ENCODE data around the gene PCDH19. TPM values are rescaled to one million over a fixed set of nuclear protein-coding genes. Genes with fewer than 3 reads are reported as not detected.
A peak's percentile ranks its signal among the peaks of the same experiment; 100 is the strongest.

The PCDH19 gene
- total and polyA plus RNA-seq, 2 experiments from 2014 or later: 1.8 to 3.6 TPM

DNA sequence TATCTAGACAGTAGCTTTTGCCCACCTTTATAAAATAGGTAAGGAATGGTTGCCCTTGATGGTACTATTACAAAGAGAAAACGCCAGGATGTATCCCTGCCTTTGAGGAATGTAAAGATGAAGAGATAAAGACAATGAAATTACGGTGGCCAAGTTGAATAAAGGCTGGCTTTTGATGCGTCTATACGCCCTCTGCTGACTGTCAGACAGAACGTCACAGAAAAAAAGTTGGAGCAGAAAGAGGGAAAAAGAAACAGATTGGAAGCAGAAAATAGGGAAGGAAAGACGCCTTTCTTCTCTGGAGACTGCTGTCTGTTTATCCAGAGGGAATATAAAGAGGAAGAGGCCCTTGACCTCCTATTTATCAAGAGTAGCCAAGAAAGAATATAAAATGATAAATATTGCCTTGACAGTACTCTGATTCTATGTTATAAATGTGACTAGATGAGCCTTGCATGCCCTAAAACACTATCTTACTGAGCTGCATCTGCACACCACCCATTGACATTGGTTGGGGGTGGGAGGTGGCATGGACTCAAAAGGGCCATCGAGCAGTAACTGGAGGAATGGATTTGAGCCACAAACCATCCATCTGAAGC lies 30.6 kb downstream of the PCDH19 start:
- peak; percentile 38 for DNase-seq (ENCODE audit: low spot score)
- Histone ChIP-seq H3K4me1 (ENCODE audit: insufficient read depth) (no peaks in the 10 kb centered on the region), H2AFZ (no peak overlapping the region), H3K4me3 (no peak overlapping the region), H4K20me1 (ENCODE audit: insufficient read depth, poor library complexity, severe bottlenecking) (no peaks in the 10 kb centered on the region), H3K9me3 (ENCODE audit: low read depth) (no peaks in the 10 kb centered on the region), H3K9me2 (replicated peaks; ENCODE audit: insufficient read depth) (no peaks in the 10 kb centered on the region), H3K36me3 (replicated peaks; ENCODE audit: insufficient read depth, low read depth) (no peaks in the 10 kb centered on the region), H3K27ac (no peak overlapping the region), H3K27me3 (no peaks in the 10 kb centered on the region), H3K79me2 (no peaks in the 10 kb centered on the region), H3K4me2 (no peak overlapping the region)
- no peak for TF ChIP-seq EZH2phosphoT487 (IDR thresholded peaks at IDR 0.05; ENCODE audit: low read depth, severe bottlenecking, unreplicated experiment)
- TF ChIP-seq, protein P1, sequence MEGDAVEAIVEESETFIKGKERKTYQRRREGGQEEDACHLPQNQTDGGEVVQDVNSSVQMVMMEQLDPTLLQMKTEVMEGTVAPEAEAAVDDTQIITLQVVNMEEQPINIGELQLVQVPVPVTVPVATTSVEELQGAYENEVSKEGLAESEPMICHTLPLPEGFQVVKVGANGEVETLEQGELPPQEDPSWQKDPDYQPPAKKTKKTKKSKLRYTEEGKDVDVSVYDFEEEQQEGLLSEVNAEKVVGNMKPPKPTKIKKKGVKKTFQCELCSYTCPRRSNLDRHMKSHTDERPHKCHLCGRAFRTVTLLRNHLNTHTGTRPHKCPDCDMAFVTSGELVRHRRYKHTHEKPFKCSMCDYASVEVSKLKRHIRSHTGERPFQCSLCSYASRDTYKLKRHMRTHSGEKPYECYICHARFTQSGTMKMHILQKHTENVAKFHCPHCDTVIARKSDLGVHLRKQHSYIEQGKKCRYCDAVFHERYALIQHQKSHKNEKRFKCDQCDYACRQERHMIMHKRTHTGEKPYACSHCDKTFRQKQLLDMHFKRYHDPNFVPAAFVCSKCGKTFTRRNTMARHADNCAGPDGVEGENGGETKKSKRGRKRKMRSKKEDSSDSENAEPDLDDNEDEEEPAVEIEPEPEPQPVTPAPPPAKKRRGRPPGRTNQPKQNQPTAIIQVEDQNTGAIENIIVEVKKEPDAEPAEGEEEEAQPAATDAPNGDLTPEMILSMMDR (IDR thresholded peaks at IDR 0.05; ENCODE audit: poor library complexity): peak; percentile 66
- 28% methylated on average over 7 of the region's 7 CpGs for WGBS (ENCODE audit: low lambda C conversion rate, missing lambda C conversion rate)

DNA sequence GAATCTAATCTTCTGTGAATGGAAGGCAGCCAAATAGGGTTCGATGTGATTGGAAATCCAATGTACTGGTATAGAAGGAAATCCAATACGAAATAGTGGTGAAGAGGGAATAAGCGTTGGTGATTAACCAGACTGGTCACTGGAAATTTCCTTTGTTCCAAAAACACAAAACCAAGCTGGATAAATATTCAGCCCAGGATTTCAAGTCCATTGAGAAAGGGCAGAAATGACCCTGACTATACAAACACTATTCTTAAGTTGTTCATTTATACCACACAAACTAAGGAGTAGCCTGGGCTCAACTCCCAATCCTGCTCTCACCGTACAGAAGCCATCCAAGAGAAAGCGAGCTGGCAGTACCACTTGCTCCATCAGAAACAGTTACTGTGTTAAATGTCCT lies 32.2 kb downstream of the PCDH19 start:
- DNase-seq (ENCODE audit: low spot score): no peak
- no peaks in the 10 kb centered on the region for H3K36me3 ChIP-seq (replicated peaks; ENCODE audit: insufficient read depth, low read depth)
- no peaks in the 10 kb centered on the region for H3K27me3 ChIP-seq
- H3K9me3 ChIP-seq (ENCODE audit: low read depth): no peaks in the 10 kb centered on the region
- H3K9me2 ChIP-seq (replicated peaks; ENCODE audit: insufficient read depth): no peaks in the 10 kb centered on the region
- no peak overlapping the region for H3K27ac ChIP-seq
- WGBS (ENCODE audit: low lambda C conversion rate, missing lambda C conversion rate): 83% methylated on average over 5 of the region's 5 CpGs
- no peaks in the 10 kb centered on the region for H4K20me1 ChIP-seq (ENCODE audit: insufficient read depth, poor library complexity, severe bottlenecking)
- no peak overlapping the region for H3K4me2 ChIP-seq
- H2AFZ ChIP-seq: no peak overlapping the region
- H3K4me3 ChIP-seq: no peak overlapping the region
- TF ChIP-seq EZH2phosphoT487 (IDR thresholded peaks at IDR 0.05; ENCODE audit: low read depth, severe bottlenecking, unreplicated experiment): no peak
- TF ChIP-seq, protein P1 (IDR thresholded peaks at IDR 0.05; ENCODE audit: poor library complexity): no peak
- no peak for TF ChIP-seq EZH2 (IDR thresholded peaks at IDR 0.05; ENCODE audit: borderline replicate concordance)
- H3K4me1 ChIP-seq (ENCODE audit: insufficient read depth): no peaks in the 10 kb centered on the region
- H3K79me2 ChIP-seq: no peaks in the 10 kb centered on the region

DNA sequence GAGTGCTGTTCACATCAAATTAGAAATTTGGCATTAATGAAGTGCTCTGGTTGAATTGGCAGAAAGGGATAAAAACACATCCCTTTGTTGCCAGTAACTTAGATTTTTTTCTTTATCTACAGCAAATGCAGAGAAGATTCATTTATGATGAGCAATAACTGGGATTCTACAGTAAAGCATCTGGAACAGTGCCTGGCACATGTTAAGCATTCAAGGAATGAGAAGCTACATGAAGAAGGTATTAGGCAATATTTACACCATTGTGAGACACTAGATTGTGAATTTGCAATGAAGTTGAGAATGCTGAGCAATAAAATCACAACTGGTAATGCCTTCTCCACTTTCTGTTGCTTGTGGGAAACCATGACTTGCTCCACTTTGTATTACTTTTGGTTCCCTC lies 33.5 kb downstream of the PCDH19 start:
- Histone ChIP-seq H4K20me1 (ENCODE audit: insufficient read depth, poor library complexity, severe bottlenecking) (no peaks in the 10 kb centered on the region), H3K9me3 (ENCODE audit: low read depth) (no peaks in the 10 kb centered on the region), H3K4me2 (no peak overlapping the region), H3K4me3 (no peak overlapping the region), H2AFZ (no peak overlapping the region), H3K79me2 (no peaks in the 10 kb centered on the region), H3K27ac (no peak overlapping the region), H3K36me3 (replicated peaks; ENCODE audit: insufficient read depth, low read depth) (no peaks in the 10 kb centered on the region), H3K9me2 (replicated peaks; ENCODE audit: insufficient read depth) (no peaks in the 10 kb centered on the region), H3K27me3 (no peaks in the 10 kb centered on the region), H3K4me1 (ENCODE audit: insufficient read depth) (no peaks in the 10 kb centered on the region)
- TF ChIP-seq EZH2 (IDR thresholded peaks at IDR 0.05; ENCODE audit: borderline replicate concordance) (no peak), EZH2phosphoT487 (IDR thresholded peaks at IDR 0.05; ENCODE audit: low read depth, severe bottlenecking, unreplicated experiment) (no peak)
- TF ChIP-seq, protein P1 (IDR thresholded peaks at IDR 0.05; ENCODE audit: poor library complexity): no peak
- no peak for DNase-seq (ENCODE audit: low spot score)

DNA sequence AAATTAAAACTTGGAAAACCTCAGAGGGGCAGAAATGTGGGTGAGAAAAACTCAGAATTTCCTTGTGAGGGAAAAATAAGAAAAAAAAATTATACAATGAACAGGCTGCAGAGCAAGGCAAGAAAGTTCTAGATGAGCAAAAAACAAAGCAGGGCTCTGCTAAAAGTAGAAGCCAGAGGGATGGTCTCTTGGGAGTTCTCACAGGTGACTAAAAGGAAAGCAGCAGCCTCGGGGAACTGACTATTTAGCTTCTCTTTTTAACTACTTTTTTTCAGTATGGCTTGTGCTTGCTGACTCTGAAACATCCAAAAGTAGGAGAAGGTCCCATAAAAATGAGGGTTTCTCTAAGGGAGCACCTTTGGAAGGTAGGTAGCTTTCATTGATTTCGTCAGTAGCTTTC lies 36.4 kb downstream of the PCDH19 start:
- Histone ChIP-seq H3K9me2 (replicated peaks; ENCODE audit: insufficient read depth) (no peaks in the 10 kb centered on the region), H4K20me1 (ENCODE audit: insufficient read depth, poor library complexity, severe bottlenecking) (no peaks in the 10 kb centered on the region), H3K27me3 (no peaks in the 10 kb centered on the region), H3K4me2 (no peak overlapping the region), H3K27ac (no peak overlapping the region), H3K4me3 (no peak overlapping the region), H3K4me1 (ENCODE audit: insufficient read depth) (no peaks in the 10 kb centered on the region), H3K79me2 (no peaks in the 10 kb centered on the region), H2AFZ (no peak overlapping the region), H3K9me3 (ENCODE audit: low read depth) (no peaks in the 10 kb centered on the region), H3K36me3 (replicated peaks; ENCODE audit: insufficient read depth, low read depth) (no peaks in the 10 kb centered on the region)
- 56% methylated on average over 2 of the region's 2 CpGs for WGBS (ENCODE audit: low lambda C conversion rate, missing lambda C conversion rate)
- TF ChIP-seq EZH2phosphoT487 (IDR thresholded peaks at IDR 0.05; ENCODE audit: low read depth, severe bottlenecking, unreplicated experiment) (no peak), EZH2 (IDR thresholded peaks at IDR 0.05; ENCODE audit: borderline replicate concordance) (no peak)
- TF ChIP-seq, protein P1 (IDR thresholded peaks at IDR 0.05; ENCODE audit: poor library complexity): no peak
- no peak for DNase-seq (ENCODE audit: low spot score)
